CD4-positive, alpha-beta memory T cell (primary cell): ENCODE data around the gene UBASH3B. TPM values are rescaled to one million over a fixed set of nuclear protein-coding genes. Genes with fewer than 3 reads are reported as not detected.
A peak's percentile ranks its signal among the peaks of the same experiment; 100 is the strongest.

Experiments used
- CTCF ChIA-PET: fragments of 350-600 bp; sonication (Branson Sonifier 250); formaldehyde crosslinking; loops from one replicate; lab custom pipeline; 2021; ENCODE audit warnings: inconsistent platforms; ENCODE audit not compliant: partially characterized antibody; lab: Charles Lee
- POLR2A ChIA-PET: fragments of 350-600 bp; sonication (Branson Sonifier 250); formaldehyde crosslinking; loops from one replicate; lab custom pipeline; 2021; ENCODE audit not compliant: partially characterized antibody; lab: Charles Lee
- DNase-seq, 5 donors: peaks; one replicate each; pipeline versions ENCODE4 v3.0.0 to v3.0.0-alpha.2; 2020 to 2022; ENCODE audit warnings: mixed read lengths in 1 of 5
- H3K27ac ChIP-seq: one replicate; pipeline ENCODE4 v1.7.0; 2013; ENCODE audit warnings: low read depth, low read length
- H3K27me3 ChIP-seq: 2 replicates; pipeline ENCODE4 v1.7.0; 2013; ENCODE audit warnings: mild to moderate bottlenecking, low read length, moderate library complexity; ENCODE audit not compliant: insufficient read depth
- H3K36me3 ChIP-seq: 2 replicates; pipeline ENCODE4 v1.7.0; 2013; ENCODE audit warnings: mild to moderate bottlenecking, low read length, moderate library complexity; ENCODE audit not compliant: insufficient read depth
- H3K4me1 ChIP-seq: 2 replicates; pipeline ENCODE4 v1.7.0; 2013; ENCODE audit warnings: mild to moderate bottlenecking, low read length, moderate library complexity; ENCODE audit not compliant: insufficient read depth
- H3K4me3 ChIP-seq, 2 donors: one replicate each; pipeline ENCODE4 v1.7.0; 2013; ENCODE audit warnings: low read length in 2 of 2, mild to moderate bottlenecking in 1 of 2
- H3K9me3 ChIP-seq, 2 donors: one replicate each; pipeline ENCODE4 v1.7.0; 2013; ENCODE audit warnings: low read length in 2 of 2, control low read depth in 1 of 2; ENCODE audit not compliant: control insufficient read depth in 1 of 2
- H3K27ac Mint-ChIP-seq, 7 donors: one replicate each; pipeline ENCODE4 v1.8.0; 2020 to 2021; ENCODE audit warnings: mixed read lengths in 7 of 7, mild to moderate bottlenecking in 6 of 7, inconsistent platforms in 3 of 7, moderate library complexity in 3 of 7
- H3K27me3 Mint-ChIP-seq, 2 donors: one replicate each; pipeline ENCODE4 v1.8.0; 2020 to 2021; ENCODE audit warnings: mixed read lengths in 2 of 2
- H3K36me3 Mint-ChIP-seq, 2 donors: one replicate each; pipeline ENCODE4 v1.8.0; 2020 to 2021; ENCODE audit warnings: mixed read lengths in 2 of 2, inconsistent platforms in 1 of 2, mild to moderate bottlenecking in 1 of 2
- H3K4me1 Mint-ChIP-seq, 4 donors: one replicate each; pipeline ENCODE4 v1.8.0; 2020 to 2021; ENCODE audit warnings: mixed read lengths in 4 of 4, mild to moderate bottlenecking in 1 of 4
- H3K4me3 Mint-ChIP-seq, 8 donors: one replicate each; pipeline ENCODE4 v1.8.0; 2020 to 2021; ENCODE audit warnings: mixed read lengths in 8 of 8, mild to moderate bottlenecking in 7 of 8, moderate library complexity in 6 of 8, inconsistent platforms in 3 of 8
- H3K9me3 Mint-ChIP-seq, 8 donors: one replicate each; pipeline ENCODE4 v1.8.0; 2020 to 2021; ENCODE audit warnings: mixed read lengths in 8 of 8, mild to moderate bottlenecking in 5 of 8, inconsistent platforms in 3 of 8, moderate library complexity in 1 of 8
- intact Hi-C: fragments of 100-400 bp; cut with micrococcal nuclease; formaldehyde crosslinking; loops from one replicate; pipeline ENCODE4 v1.15.1; 2023
- polyA plus RNA-seq, 2 donors: library from polyadenylated mRNA; unstranded; fragments of 300-500 nt; fragmentation: Illumina TruSeq; gene quantifications; one replicate each; pipeline ENCODE4 v1.2.3, GENCODE V29; 2021
- total RNA-seq, 2 experiments: library from RNA; stranded (reverse); gene quantifications; one replicate each; pipeline ENCODE4 v1.2.3, GENCODE V29; 2021

UBASH3B gene
- total and polyA plus RNA-seq, 4 experiments from 2014 or later, result 6.7 to 30.9 (median 20.2) TPM

DNA sequence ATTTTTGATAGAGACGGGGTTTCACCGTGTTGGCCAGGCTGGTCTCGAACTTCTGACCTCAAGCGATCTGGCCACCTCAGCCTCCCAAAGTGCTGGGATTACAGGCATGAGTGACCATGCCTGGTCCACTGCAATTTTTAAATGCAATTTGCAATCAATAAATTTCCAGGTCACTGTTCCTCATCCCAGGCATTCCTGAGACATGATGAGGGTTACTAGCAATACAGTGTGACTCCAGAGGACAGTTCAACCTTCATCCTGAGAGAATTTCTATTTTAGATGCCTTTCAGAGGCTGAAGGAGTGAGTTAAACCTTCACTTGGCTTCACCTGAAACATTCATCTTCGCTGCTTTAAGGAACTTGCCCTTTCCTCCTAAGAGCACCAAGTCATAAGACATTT is 9.7 kb upstream of the UBASH3B start:
- CTCF ChIA-PET, result interaction anchor here (2.0 kb wide), 1 partner anchor 110 kb away, joined by 17 read pairs; no protein-coding TSS in a partner anchor
- H3K27me3 Mint-ChIP-seq, result no peaks in the 10 kb centered on the region
- no peaks in the 10 kb centered on the region for H3K9me3 Mint-ChIP-seq
- H3K4me1 Mint-ChIP-seq, result no peaks in the 10 kb centered on the region
- Histone ChIP-seq H3K4me1 (no peaks in the 10 kb centered on the region), H3K9me3 (no peaks in the 10 kb centered on the region), H3K27ac (no peak overlapping the region), H3K4me3 (no peak overlapping the region), H3K27me3 (no peaks in the 10 kb centered on the region), H3K36me3 (no peaks in the 10 kb centered on the region)
- DNase-seq, result no peak
- H3K36me3 Mint-ChIP-seq, result no peaks in the 10 kb centered on the region
- H3K27ac Mint-ChIP-seq, result no peak overlapping the region
- H3K4me3 Mint-ChIP-seq, result no peak overlapping the region
- intact Hi-C loops, result no loop called here
- POLR2A ChIA-PET, result no interaction called here

DNA sequence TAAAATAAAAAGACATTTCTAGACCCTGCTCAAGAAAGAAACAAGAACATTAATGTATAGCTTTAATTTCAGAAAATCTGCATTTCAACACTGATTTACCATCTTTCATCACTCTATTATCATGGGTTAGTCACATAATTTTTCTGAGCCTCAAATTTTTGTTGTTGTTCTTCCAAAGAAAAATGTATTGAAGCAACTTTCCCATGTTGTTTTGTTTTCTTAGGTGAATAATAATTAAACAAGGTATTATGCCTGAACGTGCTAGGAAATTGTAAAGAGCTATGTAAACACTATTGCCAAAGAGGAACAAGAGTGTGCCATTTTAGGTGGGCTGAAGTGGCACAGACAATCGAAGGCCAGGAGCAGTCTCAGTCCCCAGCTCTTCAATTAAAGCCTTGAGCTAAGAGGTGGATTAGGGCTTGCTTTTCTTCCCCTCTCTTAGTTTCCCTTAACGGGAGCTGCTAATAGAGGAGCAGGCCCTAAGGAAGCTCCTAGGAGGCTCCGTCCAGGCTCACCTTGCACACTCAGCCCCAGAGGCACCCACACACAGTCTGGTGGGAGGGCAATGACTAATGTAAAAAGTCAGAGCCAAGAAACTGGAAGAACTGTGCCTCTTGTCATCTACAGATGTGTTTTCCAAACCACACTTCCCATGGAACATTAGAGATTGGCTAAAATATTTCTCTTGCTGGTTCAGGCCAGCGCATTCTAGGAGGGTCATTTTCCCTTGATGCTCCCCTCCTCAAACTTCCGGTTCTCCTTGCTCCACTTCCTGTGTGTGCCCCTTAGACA is 8.8 kb upstream of the UBASH3B start:
- H3K27me3 Mint-ChIP-seq, result no peaks in the 10 kb centered on the region
- no peaks in the 10 kb centered on the region for H3K27me3 ChIP-seq
- H3K36me3 Mint-ChIP-seq, result no peaks in the 10 kb centered on the region
- H3K9me3 ChIP-seq, result no peaks in the 10 kb centered on the region
- ChIA-PET CTCF (interaction anchor here (1.5 to 2.0 kb wide), 2 partner anchors 13 to 109 kb away, joined by 4 to 17 read pairs; no protein-coding TSS in a partner anchor), POLR2A (interaction anchor here (1.1 to 1.3 kb wide), 2 partner anchors 48 to 112 kb away, joined by 3 to 4 read pairs; no protein-coding TSS in a partner anchor)
- DNase-seq, result no peak
- no peaks in the 10 kb centered on the region for H3K9me3 Mint-ChIP-seq
- no peak overlapping the region for H3K27ac ChIP-seq
- no peaks in the 10 kb centered on the region for H3K4me1 ChIP-seq
- H3K36me3 ChIP-seq, result no peaks in the 10 kb centered on the region
- no peaks in the 10 kb centered on the region for H3K4me1 Mint-ChIP-seq
- no peak overlapping the region for H3K4me3 Mint-ChIP-seq
- H3K27ac Mint-ChIP-seq, result no peak overlapping the region
- no peak overlapping the region for H3K4me3 ChIP-seq
- intact Hi-C loops, result no loop called here

- Mint-ChIP-seq H3K27ac (peak overlapping the region in 1 of 7 donors; percentile 50), H3K9me3 (no peaks in the 10 kb centered on the region), H3K27me3 (no peaks in the 10 kb centered on the region), H3K4me1 (no peaks in the 10 kb centered on the region), H3K4me3 (no peak overlapping the region), H3K36me3 (no peaks in the 10 kb centered on the region)
- H3K36me3 ChIP-seq, result no peaks in the 10 kb centered on the region
- no peaks in the 10 kb centered on the region for H3K9me3 ChIP-seq
- no peak overlapping the region for H3K4me3 ChIP-seq
- H3K27ac ChIP-seq, result no peak overlapping the region
- ChIA-PET POLR2A (interaction anchor here (1.3 kb wide), 1 partner anchor 111 kb away, joined by 3 read pairs; no protein-coding TSS in a partner anchor), CTCF (interaction anchor here (0.6 to 2.0 kb wide), 3 partner anchors 12 to 108 kb away, joined by 3 to 17 read pairs (median 4); no protein-coding TSS in a partner anchor)
- H3K4me1 ChIP-seq, result no peaks in the 10 kb centered on the region
- no peak for DNase-seq
- intact Hi-C loops, result no loop called here
- no peaks in the 10 kb centered on the region for H3K27me3 ChIP-seq
Measured at GRCh38 chr11:122647736-122648275, 7.7 kb upstream of the UBASH3B start.

DNA sequence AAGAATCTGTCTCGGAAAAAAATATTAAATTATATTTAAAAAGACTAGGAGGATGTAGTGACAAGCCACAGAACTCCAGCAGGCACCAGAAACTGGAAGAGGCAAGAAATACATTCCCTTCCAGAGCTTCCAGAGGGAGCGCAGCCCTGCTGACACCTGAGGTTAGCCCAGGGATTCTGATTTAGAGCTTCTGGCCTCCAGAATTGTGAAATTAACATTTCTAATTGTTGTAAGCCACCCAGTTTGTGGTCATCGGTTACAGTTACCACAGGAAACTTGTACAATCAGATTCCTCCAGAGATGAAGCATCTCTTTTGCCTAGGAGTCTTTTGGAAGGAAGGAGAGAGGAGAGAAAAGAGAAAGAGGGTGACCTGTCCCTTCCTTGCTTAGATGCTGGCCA is 6.4 kb upstream of the UBASH3B start:
- ChIA-PET CTCF (interaction anchor here (1.2 kb wide), 1 partner anchor 107 kb away, joined by 3 read pairs; no protein-coding TSS in a partner anchor), POLR2A (no interaction called here)
- Histone ChIP-seq H3K4me3 (no peak overlapping the region), H3K27me3 (no peaks in the 10 kb centered on the region), H3K36me3 (no peaks in the 10 kb centered on the region), H3K27ac (no peak overlapping the region), H3K9me3 (no peaks in the 10 kb centered on the region), H3K4me1 (no peaks in the 10 kb centered on the region)
- intact Hi-C loops, result no loop called here
- no peak overlapping the region for H3K4me3 Mint-ChIP-seq
- no peak overlapping the region for H3K27ac Mint-ChIP-seq
- no peak for DNase-seq
- H3K4me1 Mint-ChIP-seq, result peaks cover 0 to 1% (median 0%) of the 10 kb centered on the region in 4 donors
- H3K9me3 Mint-ChIP-seq, result no peaks in the 10 kb centered on the region
- H3K36me3 Mint-ChIP-seq, result no peaks in the 10 kb centered on the region
- no peaks in the 10 kb centered on the region for H3K27me3 Mint-ChIP-seq

GRCh38 chr11:122650619-122651018 is 4.9 kb upstream of the UBASH3B start:
- ChIA-PET POLR2A (no interaction called here), CTCF (interaction anchor here (1.2 to 1.8 kb wide), 2 partner anchors 11 to 131 kb away, joined by 5 to 9 read pairs; no protein-coding TSS in a partner anchor)
- no peaks in the 10 kb centered on the region for H3K27me3 Mint-ChIP-seq
- H3K4me1 Mint-ChIP-seq, result peaks cover 6 to 10% (median 9%) of the 10 kb centered on the region in 4 donors
- Histone ChIP-seq H3K9me3 (no peaks in the 10 kb centered on the region), H3K4me3 (no peak overlapping the region), H3K36me3 (no peaks in the 10 kb centered on the region), H3K27me3 (no peaks in the 10 kb centered on the region), H3K27ac (no peak overlapping the region), H3K4me1 (peaks cover 10% of the 10 kb centered on the region)
- intact Hi-C loops, result no loop called here
- no peaks in the 10 kb centered on the region for H3K9me3 Mint-ChIP-seq
- no peak for DNase-seq
- H3K4me3 Mint-ChIP-seq, result no peak overlapping the region
- peaks cover 0 to 4% of the 10 kb centered on the region in 2 donors for H3K36me3 Mint-ChIP-seq
- no peak overlapping the region for H3K27ac Mint-ChIP-seq

DNA sequence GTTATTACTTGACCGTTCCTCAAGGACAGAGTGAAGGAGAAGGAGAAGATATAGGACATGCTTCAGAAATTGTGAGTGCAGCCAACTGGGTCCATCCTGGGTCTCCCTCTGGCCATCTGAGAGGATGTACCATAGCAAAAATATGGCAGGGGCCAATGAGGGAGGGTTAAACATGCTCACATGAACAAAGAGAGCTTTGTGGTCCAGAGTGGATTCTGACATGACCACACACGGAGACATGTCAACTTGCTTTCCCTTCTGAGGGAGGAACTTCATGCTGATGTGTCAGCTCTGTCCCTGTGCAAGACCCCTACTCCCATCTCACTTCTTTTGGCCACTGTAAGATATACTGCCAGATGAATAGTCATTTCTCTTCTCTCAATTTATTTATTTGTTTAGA is 3.0 kb upstream of the UBASH3B start:
- CTCF ChIA-PET, result interaction anchor here (1.0 to 20.7 kb wide), 6 partner anchors 17 to 129 kb away, joined by 3 to 440 read pairs (median 5); no protein-coding TSS in a partner anchor
- Histone ChIP-seq H3K27me3 (no peaks in the 10 kb centered on the region), H3K36me3 (no peaks in the 10 kb centered on the region), H3K27ac (no peak overlapping the region), H3K4me1 (peaks cover 17% of the 10 kb centered on the region), H3K4me3 (no peak overlapping the region), H3K9me3 (no peaks in the 10 kb centered on the region)
- Mint-ChIP-seq H3K36me3 (peaks cover 0 to 8% of the 10 kb centered on the region in 2 donors), H3K4me1 (peaks cover 10 to 21% (median 16%) of the 10 kb centered on the region in 4 donors), H3K4me3 (no peak overlapping the region), H3K27me3 (no peaks in the 10 kb centered on the region), H3K9me3 (no peaks in the 10 kb centered on the region), H3K27ac (no peak overlapping the region)
- POLR2A ChIA-PET, result interaction anchor here (0.9 to 1.1 kb wide), 2 partner anchors 15 to 38 kb away, joined by 3 read pairs; no protein-coding TSS in a partner anchor
- intact Hi-C loops, result no loop called here
- DNase-seq, result no peak
